Measurements from ENCODE around the gene GAA. TPM values are rescaled to one million over a fixed set of nuclear protein-coding genes. Genes with fewer than 3 reads are reported as not detected.

The GAA gene
- total and polyA plus RNA-seq, 2 donors, result 30.4 to 56.4 TPM

- Histone ChIP-seq H3K36me3 (ENCODE audit: control insufficient read depth in 2 of 2, insufficient read depth in 2 of 2, low read length in 1 of 2) (no peaks in the 10 kb centered on the region), H3K27me3 (ENCODE audit: control insufficient read depth in 2 of 2, insufficient read depth in 1 of 2, low read length in 1 of 2) (peaks cover 0 to 4% of the 10 kb centered on the region in 2 donors), H3K4me1 (ENCODE audit: control insufficient read depth in 2 of 2, insufficient read depth in 2 of 2, low read length in 2 of 2) (peaks cover 0 to 35% of the 10 kb centered on the region in 2 donors), H3K27ac (ENCODE audit: low read depth in 1 of 2, low read length in 1 of 2) (no peak overlapping the region), H3K9me3 (ENCODE audit: control insufficient read depth in 2 of 2, insufficient read depth in 1 of 2, low read length in 1 of 2) (peaks cover 0 to 3% of the 10 kb centered on the region in 2 donors), H3K4me3 (ENCODE audit: low read length in 2 of 2) (no peak overlapping the region)
- DNase-seq (ENCODE audit: low read depth in 6 of 9, low spot score in 9 of 9), result no peak
- 93% methylated on average over 12 of the region's 12 CpGs for WGBS
Measured at GRCh38 chr17:80106751-80107150, 5.4 kb downstream of the GAA start.

DNA sequence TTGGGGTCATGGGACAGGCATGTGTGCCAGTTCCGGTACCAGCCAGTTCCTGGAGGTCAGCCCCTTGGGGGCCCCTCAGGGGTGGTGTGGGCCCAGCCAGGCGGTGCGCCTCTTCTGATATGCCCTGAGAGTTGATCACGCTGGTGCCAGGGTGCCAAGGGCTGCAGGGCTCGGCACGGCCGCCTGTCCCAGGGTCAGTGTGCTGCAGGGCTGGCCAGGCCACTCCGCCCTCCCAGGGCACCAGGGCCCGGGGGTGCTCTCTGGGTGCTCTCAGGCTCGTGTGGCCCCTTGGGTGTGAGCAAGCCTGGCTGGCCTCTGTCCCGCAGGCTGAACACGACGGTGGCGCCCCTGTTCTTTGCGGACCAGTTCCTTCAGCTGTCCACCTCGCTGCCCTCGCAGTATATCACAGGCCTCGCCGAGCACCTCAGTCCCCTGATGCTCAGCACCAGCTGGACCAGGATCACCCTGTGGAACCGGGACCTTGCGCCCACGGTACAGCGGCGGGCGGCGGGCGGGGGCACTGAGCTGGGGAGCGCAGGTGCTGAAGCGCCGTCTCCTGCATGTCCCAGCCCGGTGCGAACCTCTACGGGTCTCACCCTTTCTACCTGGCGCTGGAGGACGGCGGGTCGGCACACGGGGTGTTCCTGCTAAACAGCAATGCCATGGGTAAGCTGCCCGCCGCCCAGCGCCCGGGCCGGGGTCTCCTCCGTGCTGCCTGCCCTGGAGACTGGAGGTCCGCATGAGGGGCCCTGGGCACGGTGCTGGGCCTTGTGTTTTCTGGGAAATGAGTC is 6.0 kb downstream of the GAA start:
- no peaks in the 10 kb centered on the region for H3K27me3 ChIP-seq (ENCODE audit: control insufficient read depth in 2 of 2, insufficient read depth in 1 of 2, low read length in 1 of 2)
- no peak for DNase-seq (ENCODE audit: low read depth in 6 of 9, low spot score in 9 of 9)
- H3K27ac ChIP-seq (ENCODE audit: low read depth in 1 of 2, low read length in 1 of 2), result no peak overlapping the region
- 96% methylated on average over 46 of the region's 46 CpGs for WGBS
- peaks cover 0 to 28% of the 10 kb centered on the region in 2 donors for H3K4me1 ChIP-seq (ENCODE audit: control insufficient read depth in 2 of 2, insufficient read depth in 2 of 2, low read length in 2 of 2)
- no peak overlapping the region for H3K4me3 ChIP-seq (ENCODE audit: low read length in 2 of 2)
- peaks cover 0 to under 1% of the 10 kb centered on the region in 2 donors for H3K9me3 ChIP-seq (ENCODE audit: control insufficient read depth in 2 of 2, insufficient read depth in 1 of 2, low read length in 1 of 2)
- H3K36me3 ChIP-seq (ENCODE audit: control insufficient read depth in 2 of 2, insufficient read depth in 2 of 2, low read length in 1 of 2), result no peaks in the 10 kb centered on the region

GRCh38 chr17:80108036-80108971 is 6.9 kb downstream of the GAA start:
- H3K9me3 ChIP-seq (ENCODE audit: control insufficient read depth in 2 of 2, insufficient read depth in 1 of 2, low read length in 1 of 2), result no peaks in the 10 kb centered on the region
- H3K27ac ChIP-seq (ENCODE audit: low read depth in 1 of 2, low read length in 1 of 2), result no peak overlapping the region
- H3K4me3 ChIP-seq (ENCODE audit: low read length in 2 of 2), result no peak overlapping the region
- peaks cover 0 to 20% of the 10 kb centered on the region in 2 donors for H3K4me1 ChIP-seq (ENCODE audit: control insufficient read depth in 2 of 2, insufficient read depth in 2 of 2, low read length in 2 of 2)
- 94% methylated on average over 40 of the region's 40 CpGs for WGBS
- no peaks in the 10 kb centered on the region for H3K27me3 ChIP-seq (ENCODE audit: control insufficient read depth in 2 of 2, insufficient read depth in 1 of 2, low read length in 1 of 2)
- no peak for DNase-seq (ENCODE audit: low read depth in 6 of 9, low spot score in 9 of 9)
- no peaks in the 10 kb centered on the region for H3K36me3 ChIP-seq (ENCODE audit: control insufficient read depth in 2 of 2, insufficient read depth in 2 of 2, low read length in 1 of 2)

DNA sequence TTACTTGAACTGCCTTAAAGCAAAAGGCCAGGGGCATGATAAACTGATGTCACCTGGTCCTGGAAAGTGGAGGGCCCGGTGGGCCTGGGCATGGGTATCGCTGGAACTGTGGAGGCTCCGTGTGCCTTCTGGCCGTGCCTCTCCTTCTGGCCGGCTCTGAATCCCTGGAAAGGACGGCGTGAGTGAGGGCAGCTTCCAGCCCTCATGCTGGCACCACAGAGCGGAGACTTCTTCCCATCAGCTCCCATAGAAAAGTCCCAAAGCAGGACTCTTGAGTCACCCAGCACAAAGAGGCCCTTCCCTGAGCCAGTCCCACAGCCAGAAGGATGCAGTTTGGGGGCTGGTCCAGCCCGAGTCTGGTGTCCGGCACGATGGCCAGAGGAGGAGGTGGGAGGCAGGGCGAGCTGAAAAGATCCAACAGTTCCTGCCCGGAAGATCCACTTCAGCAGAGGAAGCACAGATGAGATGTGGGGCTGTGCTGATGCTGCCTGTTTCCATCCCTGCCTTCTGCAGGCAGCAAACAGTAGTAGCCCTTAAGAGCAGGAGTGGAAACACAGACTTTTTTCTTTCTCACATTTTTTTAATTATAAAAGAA is 7.8 kb downstream of the GAA start:
- no peaks in the 10 kb centered on the region for H3K27me3 ChIP-seq (ENCODE audit: control insufficient read depth in 2 of 2, insufficient read depth in 1 of 2, low read length in 1 of 2)
- WGBS, result 95% methylated on average over 13 of the region's 13 CpGs
- no peaks in the 10 kb centered on the region for H3K9me3 ChIP-seq (ENCODE audit: control insufficient read depth in 2 of 2, insufficient read depth in 1 of 2, low read length in 1 of 2)
- DNase-seq (ENCODE audit: low read depth in 6 of 9, low spot score in 9 of 9), result no peak
- peak overlapping the region in 1 of 2 donors; percentile 60 for H3K27ac ChIP-seq (ENCODE audit: low read depth in 1 of 2, low read length in 1 of 2)
- no peak overlapping the region for H3K4me3 ChIP-seq (ENCODE audit: low read length in 2 of 2)
- H3K4me1 ChIP-seq (ENCODE audit: control insufficient read depth in 2 of 2, insufficient read depth in 2 of 2, low read length in 2 of 2), result peaks cover 0 to 11% of the 10 kb centered on the region in 2 donors
- H3K36me3 ChIP-seq (ENCODE audit: control insufficient read depth in 2 of 2, insufficient read depth in 2 of 2, low read length in 1 of 2), result no peaks in the 10 kb centered on the region

GRCh38 chr17:80109713-80110446 is 8.5 kb downstream of the GAA start:
- Histone ChIP-seq H3K36me3 (ENCODE audit: control insufficient read depth in 2 of 2, insufficient read depth in 2 of 2, low read length in 1 of 2) (no peaks in the 10 kb centered on the region), H3K4me3 (ENCODE audit: low read length in 2 of 2) (peak overlapping the region in 1 of 2 donors; percentile 12), H3K9me3 (ENCODE audit: control insufficient read depth in 2 of 2, insufficient read depth in 1 of 2, low read length in 1 of 2) (no peaks in the 10 kb centered on the region), H3K4me1 (ENCODE audit: control insufficient read depth in 2 of 2, insufficient read depth in 2 of 2, low read length in 2 of 2) (peaks cover 0 to 10% of the 10 kb centered on the region in 2 donors), H3K27ac (ENCODE audit: low read depth in 1 of 2, low read length in 1 of 2) (peak overlapping the region; percentile 25 to 32), H3K27me3 (ENCODE audit: control insufficient read depth in 2 of 2, insufficient read depth in 1 of 2, low read length in 1 of 2) (no peaks in the 10 kb centered on the region)
- WGBS, result 93% methylated on average over 30 of the region's 30 CpGs
- DNase-seq (ENCODE audit: low read depth in 6 of 9, low spot score in 9 of 9), result peak in 1 of 9 donors; percentile 25

DNA sequence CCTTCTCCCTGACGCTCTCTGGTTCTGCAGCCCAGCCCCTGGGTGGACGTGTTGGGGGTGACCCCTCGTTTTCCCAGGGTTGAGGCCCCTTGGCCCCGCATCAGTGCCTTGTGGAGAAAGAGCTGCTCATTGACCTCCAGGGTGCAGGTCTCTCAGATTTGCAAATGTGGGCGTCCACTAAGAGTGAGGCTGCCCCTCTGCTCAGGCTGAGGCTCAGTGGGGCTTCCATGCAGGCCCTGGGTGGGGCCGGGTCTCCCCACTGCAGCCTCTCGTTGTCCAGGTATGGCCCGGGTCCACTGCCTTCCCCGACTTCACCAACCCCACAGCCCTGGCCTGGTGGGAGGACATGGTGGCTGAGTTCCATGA is 9.0 kb downstream of the GAA start:
- DNase-seq (ENCODE audit: low read depth in 6 of 9, low spot score in 9 of 9), result no peak

GRCh38 chr17:80110927-80111701 is 9.7 kb downstream of the GAA start:
- no peak for DNase-seq (ENCODE audit: low read depth in 6 of 9, low spot score in 9 of 9)
- H3K4me3 ChIP-seq (ENCODE audit: low read length in 2 of 2), result peak overlapping the region in 1 of 2 donors; percentile 12
- no peaks in the 10 kb centered on the region for H3K9me3 ChIP-seq (ENCODE audit: control insufficient read depth in 2 of 2, insufficient read depth in 1 of 2, low read length in 1 of 2)
- H3K27ac ChIP-seq (ENCODE audit: low read depth in 1 of 2, low read length in 1 of 2), result no peak overlapping the region
- peaks cover 0 to 4% of the 10 kb centered on the region in 2 donors for H3K4me1 ChIP-seq (ENCODE audit: control insufficient read depth in 2 of 2, insufficient read depth in 2 of 2, low read length in 2 of 2)
- H3K27me3 ChIP-seq (ENCODE audit: control insufficient read depth in 2 of 2, insufficient read depth in 1 of 2, low read length in 1 of 2), result no peaks in the 10 kb centered on the region
- 94% methylated on average over 21 of the region's 21 CpGs for whole genome bisulfite sequencing
- no peaks in the 10 kb centered on the region for H3K36me3 ChIP-seq (ENCODE audit: control insufficient read depth in 2 of 2, insufficient read depth in 2 of 2, low read length in 1 of 2)

More for the DNA sequence above, 9.0 kb downstream of the GAA start:
- Histone ChIP-seq H3K9me3 (ENCODE audit: control insufficient read depth in 2 of 2, insufficient read depth in 1 of 2, low read length in 1 of 2) (no peaks in the 10 kb centered on the region), H3K27me3 (ENCODE audit: control insufficient read depth in 2 of 2, insufficient read depth in 1 of 2, low read length in 1 of 2) (no peaks in the 10 kb centered on the region), H3K27ac (ENCODE audit: low read depth in 1 of 2, low read length in 1 of 2) (no peak overlapping the region), H3K36me3 (ENCODE audit: control insufficient read depth in 2 of 2, insufficient read depth in 2 of 2, low read length in 1 of 2) (no peaks in the 10 kb centered on the region), H3K4me3 (ENCODE audit: low read length in 2 of 2) (peak overlapping the region in 1 of 2 donors; percentile 12), H3K4me1 (ENCODE audit: control insufficient read depth in 2 of 2, insufficient read depth in 2 of 2, low read length in 2 of 2) (peaks cover 0 to 9% of the 10 kb centered on the region in 2 donors)
- WGBS, result 92% methylated on average over 9 of the region's 9 CpGs

Measured in thymus (tissue), 11 donors.